Heart left ventricle (tissue), 16 donors: ENCODE results near the gene VPS26C. TPM values are rescaled to one million over a fixed set of nuclear protein-coding genes. Genes with fewer than 3 reads are reported as not detected.
A peak's percentile ranks its signal among the peaks of the same experiment; 100 is the strongest.

Experiments
- ATAC-seq, 4 donors: fragments of 200-7000 bp; cut with Tn5 transposase; one replicate each; pipeline ENCODE4 v1.9.1; 2020 to 2022; ENCODE audit warnings: moderate library complexity in 4 of 4, mild to moderate bottlenecking in 3 of 4, moderate number of reproducible peaks in 1 of 4
- DNase-seq, 5 donors: peaks; one replicate each; pipeline ENCODE4 v3.0.0-alpha.2; 2020
- H3K27ac ChIP-seq, 12 donors: fragments of 200-600 bp; sonication (generic) in 4 of 12; one replicate each; pipeline versions ENCODE4 v1.5.0 to v1.8.0; 2016 to 2022; ENCODE audit warnings: mild to moderate bottlenecking in 2 of 12
- H3K27me3 ChIP-seq, 9 donors: fragments of 200-600 bp; sonication (generic) in 2 of 9; one replicate each; pipeline versions ENCODE4 v1.5.1 to v1.8.0; 2016 to 2022; ENCODE audit warnings: mild to moderate bottlenecking in 3 of 9
- H3K36me3 ChIP-seq, 9 donors: fragments of 200-600 bp; sonication (generic) in 2 of 9; one replicate each; pipeline versions ENCODE4 v1.5.0 to v1.8.0; 2018 to 2022; ENCODE audit warnings: mild to moderate bottlenecking in 2 of 9
- H3K4me1 ChIP-seq, 12 donors: fragments of 200-600 bp; sonication (generic) in 4 of 12; one replicate each; pipeline versions ENCODE4 v1.5.0 to v1.8.0; 2016 to 2022; ENCODE audit warnings: mild to moderate bottlenecking in 3 of 12
- H3K4me3 ChIP-seq, 12 donors: fragments of 200-600 bp; sonication (generic) in 4 of 12; one replicate each; pipeline versions ENCODE4 v1.5.0 to v1.8.0; 2017 to 2022; ENCODE audit warnings: mild to moderate bottlenecking in 9 of 12, moderate library complexity in 4 of 12
- H3K9me3 ChIP-seq, 12 donors: fragments of 200-600 bp; sonication (generic) in 4 of 12; one replicate each; pipeline versions ENCODE4 v1.5.0 to v1.8.0; 2016 to 2022; ENCODE audit warnings: mild to moderate bottlenecking in 1 of 12
- POLR2A ChIP-seq, 2 donors: fragments of 450-650 bp; IDR thresholded peaks; one replicate each; pipeline ENCODE4 v1.6.1; 2017; ENCODE audit warnings: antibody characterized with exemption in 2 of 2, mild to moderate bottlenecking in 2 of 2, moderate library complexity in 2 of 2
- WGBS, 4 donors: extraction: QIAGEN DNeasy Blood & Tissue Kit in 2 of 4; methylation state at CpG; one replicate each; pipeline versions ENCODE4 v1.1.5 to v1.1.7; 2013 to 2018; 5-methylcytosine and 5-hydroxymethylcytosine counted together
- intact Hi-C, 10 donors: fragments of 100-400 bp; cut with DNase I; formaldehyde crosslinking; loops; one replicate each; pipeline versions ENCODE4 v1.11.1 to v1.14.2; 2022
- polyA plus RNA-seq, 2 donors: library from polyadenylated mRNA; stranded (reverse); fragments of 200-250 nt; gene quantifications; one replicate each; pipeline ENCODE4 v1.2.3, GENCODE V29; 2013
- total RNA-seq, 9 donors: library from RNA; depleted of rRNA in 2 of 9; stranded (reverse); fragments of >200 nt in 2 of 9; fragmentation: NEBNext Ultra II Directional in 3 of 9; extraction: Animal tissue kit (Norgen Biotek cat#: 25700) in 3 of 9; gene quantifications; one replicate each; pipeline versions ENCODE4 v1.1.0 to v1.2.4, GENCODE V29; 2016 to 2023
- TF ChIP-seq, protein P1 (sequence below), 12 donors: fragments of 200-600 bp; sonication (generic) in 4 of 12; IDR thresholded peaks; one replicate each; pipeline versions ENCODE4 v1.5.0 to v1.8.0; 2018 to 2022; ENCODE audit warnings: antibody characterized with exemption in 12 of 12, mild to moderate bottlenecking in 5 of 12
- donor health status: ischemic (EF 13 %, LVEDD 7.1; RV severe dilation, severe dysfunction).
- donor health status: healthy with polysubstance abuse.
- donor health status: DM: no; HTN: yes; CAD: no.
- donor health status: DM: no; HTN: no; CAD: no.
- donor health status: ischemic (EF 25% LVEDD 6.9; RV normal size, moderate dysfunction).
- donor health status: ischemic (EF 25% LVEDD 5.7; RV mildly dilated, moderate dysfunction).
- donor health status: healthy.
- donor health status: DM: yes; HTN: yes; CAD: no.
- donor health status: ischemic (EF 35%, LVEDD 5.7; RV mildly dilated, moderate dysfunction).
- donor health status: nonischemic (EF 11% LVEDD 7.7; RV severe dilation, severe dysfunction).
- donor health status: DM: yes; HTN: yes; CAD: no.
- donor health status: PGD.
- donor health status: ischemic (EF 29% LVEDD 5.4; RV normal size, mild dysfunction).
- donor health status: nonischemic (EF 23%, LVEDD 6.1; RV moderate dilation, normal function).

VPS26C gene
- total and polyA plus RNA-seq, 11 donors = 18.1 to 88.6 (median 53.5) TPM

DNA sequence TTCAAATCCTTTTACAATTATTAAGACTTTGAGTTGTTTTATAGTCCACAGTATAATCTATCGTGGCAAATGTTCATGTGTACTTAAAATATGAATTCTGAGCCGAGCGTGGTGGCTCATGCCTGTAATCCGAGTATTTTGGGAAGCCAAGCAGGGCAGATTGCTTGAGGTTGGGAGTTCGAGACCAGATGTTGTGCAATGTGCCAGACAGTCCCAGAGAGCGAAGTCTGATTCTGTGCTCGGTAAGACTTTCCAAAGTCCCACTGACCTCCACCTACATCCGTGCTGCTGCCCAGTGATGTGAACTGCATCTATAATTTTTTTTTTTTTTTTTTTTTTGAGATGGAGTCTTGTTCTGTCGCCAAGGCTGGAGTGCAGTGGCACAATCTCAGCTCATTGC lies 52.2 kb downstream of the VPS26C start:
- Histone ChIP-seq H3K4me1 (peaks cover 0 to 6% (median 3%) of the 10 kb centered on the region in 12 donors), H3K27ac (no peak overlapping the region), H3K36me3 (no peaks in the 10 kb centered on the region), H3K27me3 (no peaks in the 10 kb centered on the region), H3K4me3 (no peak overlapping the region), H3K9me3 (no peaks in the 10 kb centered on the region)
- DNase-seq (no peak), ATAC-seq (no peak)
- 92 to 96% (median 94%) methylated on average over 9 of the region's 9 CpGs for WGBS, 4 donors
- TF ChIP-seq POLR2A (IDR thresholded peaks at IDR 0.05) = no peak
- TF ChIP-seq, protein P1, sequence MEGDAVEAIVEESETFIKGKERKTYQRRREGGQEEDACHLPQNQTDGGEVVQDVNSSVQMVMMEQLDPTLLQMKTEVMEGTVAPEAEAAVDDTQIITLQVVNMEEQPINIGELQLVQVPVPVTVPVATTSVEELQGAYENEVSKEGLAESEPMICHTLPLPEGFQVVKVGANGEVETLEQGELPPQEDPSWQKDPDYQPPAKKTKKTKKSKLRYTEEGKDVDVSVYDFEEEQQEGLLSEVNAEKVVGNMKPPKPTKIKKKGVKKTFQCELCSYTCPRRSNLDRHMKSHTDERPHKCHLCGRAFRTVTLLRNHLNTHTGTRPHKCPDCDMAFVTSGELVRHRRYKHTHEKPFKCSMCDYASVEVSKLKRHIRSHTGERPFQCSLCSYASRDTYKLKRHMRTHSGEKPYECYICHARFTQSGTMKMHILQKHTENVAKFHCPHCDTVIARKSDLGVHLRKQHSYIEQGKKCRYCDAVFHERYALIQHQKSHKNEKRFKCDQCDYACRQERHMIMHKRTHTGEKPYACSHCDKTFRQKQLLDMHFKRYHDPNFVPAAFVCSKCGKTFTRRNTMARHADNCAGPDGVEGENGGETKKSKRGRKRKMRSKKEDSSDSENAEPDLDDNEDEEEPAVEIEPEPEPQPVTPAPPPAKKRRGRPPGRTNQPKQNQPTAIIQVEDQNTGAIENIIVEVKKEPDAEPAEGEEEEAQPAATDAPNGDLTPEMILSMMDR (IDR thresholded peaks at IDR 0.05) = no peak
- intact Hi-C loops = loop anchor here in 3 of 10 donors (5.0 kb wide), 3 partner anchors 42 to 367 kb away; no protein-coding TSS in a partner anchor

DNA sequence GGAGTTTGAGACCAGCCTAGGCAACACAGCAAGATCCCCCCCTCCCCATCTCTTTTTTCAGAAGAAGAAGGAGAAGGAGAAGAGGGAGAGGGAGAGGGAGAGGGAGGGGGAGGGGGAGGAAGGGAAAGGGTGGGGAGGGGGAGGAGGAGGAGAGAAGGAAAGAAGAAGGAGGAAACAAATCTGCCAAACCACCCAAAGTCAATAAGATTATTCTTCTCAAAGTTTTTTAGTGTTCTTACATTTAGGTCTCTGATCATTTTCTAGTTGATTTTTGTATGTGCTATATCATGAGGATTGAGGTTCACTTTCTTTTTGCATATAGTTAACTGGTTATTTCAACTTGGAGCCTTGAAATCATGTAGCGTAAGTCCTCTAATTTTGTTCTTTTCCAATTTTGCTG lies 56.3 kb downstream of the VPS26C start:
- ATAC-seq = no peak
- WGBS, 4 donors = 96 to 100% (median 98%) methylated on average over 1 of the region's 1 CpG
- H3K4me1 ChIP-seq = peaks cover 0 to 35% (median 22%) of the 10 kb centered on the region in 12 donors
- H3K27me3 ChIP-seq = no peaks in the 10 kb centered on the region
- no peak for DNase-seq
- H3K36me3 ChIP-seq = no peaks in the 10 kb centered on the region
- H3K9me3 ChIP-seq = no peaks in the 10 kb centered on the region
- H3K4me3 ChIP-seq = no peak overlapping the region
- intact Hi-C loops = no loop called here
- no peak for TF ChIP-seq POLR2A (IDR thresholded peaks at IDR 0.05)
- H3K27ac ChIP-seq = no peak overlapping the region

DNA sequence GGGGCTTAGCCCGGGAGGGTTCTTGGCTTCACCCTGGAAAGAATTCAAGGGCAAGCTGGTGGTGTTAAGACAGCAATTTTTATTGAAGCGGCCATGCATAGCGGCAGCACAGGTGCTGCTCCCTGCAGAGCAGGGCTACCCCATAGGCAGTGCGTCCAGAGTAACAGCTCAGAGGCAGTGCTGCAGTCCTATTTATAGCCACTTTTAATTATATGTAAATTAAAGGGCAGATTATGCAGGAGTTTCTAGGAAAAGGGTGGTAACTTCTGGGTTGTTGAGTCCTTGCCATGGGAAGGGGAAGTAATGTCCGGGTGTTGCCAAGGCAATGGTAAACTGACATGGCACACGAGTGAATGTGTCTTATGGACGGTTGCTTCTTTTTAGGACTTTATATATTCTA lies 57.0 kb downstream of the VPS26C start:
- TF ChIP-seq, protein P1 (IDR thresholded peaks at IDR 0.05) = no peak
- no peak for TF ChIP-seq POLR2A (IDR thresholded peaks at IDR 0.05)
- Histone ChIP-seq H3K27ac (peak overlapping the region in 4 of 12 donors; percentile 86 to 92 (median 88)), H3K4me1 (peaks cover 0 to 35% (median 22%) of the 10 kb centered on the region in 12 donors), H3K27me3 (no peaks in the 10 kb centered on the region), H3K36me3 (no peaks in the 10 kb centered on the region), H3K4me3 (no peak overlapping the region), H3K9me3 (no peaks in the 10 kb centered on the region)
- 91 to 94% (median 91%) methylated on average over 7 of the region's 7 CpGs for WGBS, 4 donors
- DNase-seq (no peak), ATAC-seq (no peak)
- intact Hi-C loops = no loop called here

DNA sequence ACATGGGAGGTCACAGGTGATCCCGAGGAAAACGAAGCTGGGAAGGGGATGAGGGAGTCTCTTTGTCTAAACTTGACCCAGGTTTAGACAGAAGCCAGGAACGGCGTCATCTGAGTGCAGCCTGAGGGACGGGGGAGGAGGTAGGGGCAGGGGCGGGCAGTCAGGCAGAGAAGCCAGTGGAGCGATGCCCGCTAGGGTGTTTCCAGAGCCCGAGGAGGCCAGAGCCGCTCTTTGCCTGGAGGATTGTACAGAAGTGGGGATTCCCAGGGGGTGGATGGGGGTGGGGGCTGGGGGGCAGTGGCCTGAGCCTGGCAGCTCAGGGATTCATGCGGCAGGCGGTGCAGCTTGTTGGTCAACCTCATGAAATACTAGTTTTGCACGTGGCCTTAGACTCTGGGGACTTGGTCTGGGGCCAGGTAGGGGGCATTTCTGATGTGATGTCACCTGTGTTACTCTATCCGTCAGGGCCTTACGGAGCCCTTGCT lies 58.4 kb downstream of the VPS26C start:
- Histone ChIP-seq H3K27ac (peak overlapping the region; percentile 68 to 96 (median 88)), H3K4me1 (peaks cover 0 to 35% (median 22%) of the 10 kb centered on the region in 12 donors), H3K4me3 (peak overlapping the region in 2 of 12 donors; percentile 28 to 37), H3K36me3 (peaks cover 0 to 3% (median 0%) of the 10 kb centered on the region in 9 donors), H3K9me3 (no peaks in the 10 kb centered on the region), H3K27me3 (no peaks in the 10 kb centered on the region)
- intact Hi-C loops = loop anchor here in 2 of 10 donors (10.0 kb wide), 2 partner anchors 356 to 806 kb away; no protein-coding TSS in a partner anchor
- no peak for TF ChIP-seq POLR2A (IDR thresholded peaks at IDR 0.05)
- TF ChIP-seq, protein P1 (IDR thresholded peaks at IDR 0.05) = no peak
- DNase-seq (peak in 1 of 5 donors; percentile 64), ATAC-seq (peak in 3 of 4 donors; percentile 57 to 80 (median 57))
- 61 to 92% (median 73%) methylated on average over 12 to 15 of the region's 15 CpGs for WGBS, 4 donors
